ENCODE data around the gene CRIP1.

CRIP1 gene

DNA sequence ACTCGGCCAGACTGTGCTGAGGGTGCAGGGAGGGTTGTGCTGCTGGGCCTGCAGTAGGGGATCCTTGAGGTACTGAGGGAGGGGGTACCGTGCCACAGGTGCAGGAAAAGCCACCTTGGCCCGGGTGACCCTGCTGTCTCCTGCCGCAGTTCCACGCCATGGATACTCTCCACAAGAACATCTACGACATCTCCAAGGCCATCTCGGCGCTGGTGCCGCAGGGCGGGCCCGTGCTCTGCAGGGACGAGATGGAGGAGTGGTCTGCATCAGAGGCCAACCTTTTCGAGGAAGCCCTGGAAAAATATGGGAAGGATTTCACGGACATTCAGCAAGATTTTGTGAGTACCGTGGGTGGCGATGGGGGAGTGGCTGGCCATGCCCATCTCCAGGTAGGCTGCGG lies 26.1 kb upstream of the CRIP1 start:
- H3K79me2 ChIP-seq (ENCODE audit: insufficient read depth, low read length) = no peaks in the 10 kb centered on the region
- no peaks in the 10 kb centered on the region for H4K20me1 ChIP-seq (ENCODE audit: insufficient read depth, low read length)
- no peak overlapping the region for H3K4me2 ChIP-seq (ENCODE audit: low read length)
- no peaks in the 10 kb centered on the region for H3K27me3 ChIP-seq (ENCODE audit: insufficient read depth, low read length)
- no peak overlapping the region for H3K27ac ChIP-seq (ENCODE audit: low read depth, low read length, poor library complexity, severe bottlenecking)
- no peak overlapping the region for H3K4me3 ChIP-seq (ENCODE audit: low read depth, low read length, poor library complexity, severe bottlenecking)
- no peak overlapping the region for H3K9ac ChIP-seq (ENCODE audit: low read length)
- peaks cover 84% of the 10 kb centered on the region for H3K36me3 ChIP-seq (ENCODE audit: insufficient read depth, low read length)
- TF ChIP-seq, protein P1, sequence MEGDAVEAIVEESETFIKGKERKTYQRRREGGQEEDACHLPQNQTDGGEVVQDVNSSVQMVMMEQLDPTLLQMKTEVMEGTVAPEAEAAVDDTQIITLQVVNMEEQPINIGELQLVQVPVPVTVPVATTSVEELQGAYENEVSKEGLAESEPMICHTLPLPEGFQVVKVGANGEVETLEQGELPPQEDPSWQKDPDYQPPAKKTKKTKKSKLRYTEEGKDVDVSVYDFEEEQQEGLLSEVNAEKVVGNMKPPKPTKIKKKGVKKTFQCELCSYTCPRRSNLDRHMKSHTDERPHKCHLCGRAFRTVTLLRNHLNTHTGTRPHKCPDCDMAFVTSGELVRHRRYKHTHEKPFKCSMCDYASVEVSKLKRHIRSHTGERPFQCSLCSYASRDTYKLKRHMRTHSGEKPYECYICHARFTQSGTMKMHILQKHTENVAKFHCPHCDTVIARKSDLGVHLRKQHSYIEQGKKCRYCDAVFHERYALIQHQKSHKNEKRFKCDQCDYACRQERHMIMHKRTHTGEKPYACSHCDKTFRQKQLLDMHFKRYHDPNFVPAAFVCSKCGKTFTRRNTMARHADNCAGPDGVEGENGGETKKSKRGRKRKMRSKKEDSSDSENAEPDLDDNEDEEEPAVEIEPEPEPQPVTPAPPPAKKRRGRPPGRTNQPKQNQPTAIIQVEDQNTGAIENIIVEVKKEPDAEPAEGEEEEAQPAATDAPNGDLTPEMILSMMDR (IDR thresholded peaks at IDR 0.05; ENCODE audit: low read length) = no peak
- TF ChIP-seq EZH2 (IDR thresholded peaks at IDR 0.05; ENCODE audit: borderline replicate concordance, low read length) = no peak
- no peaks in the 10 kb centered on the region for H3F3A ChIP-seq (ENCODE audit: insufficient read depth, low read length)
- no peaks in the 10 kb centered on the region for H3K4me1 ChIP-seq (ENCODE audit: insufficient read depth, low read length, severe bottlenecking)
- H3K9me2 ChIP-seq (ENCODE audit: low read depth, low read length) = no peaks in the 10 kb centered on the region
- H3K9me3 ChIP-seq (ENCODE audit: low read length) = no peaks in the 10 kb centered on the region
- no peak overlapping the region for H2AFZ ChIP-seq (ENCODE audit: low read length)

DNA sequence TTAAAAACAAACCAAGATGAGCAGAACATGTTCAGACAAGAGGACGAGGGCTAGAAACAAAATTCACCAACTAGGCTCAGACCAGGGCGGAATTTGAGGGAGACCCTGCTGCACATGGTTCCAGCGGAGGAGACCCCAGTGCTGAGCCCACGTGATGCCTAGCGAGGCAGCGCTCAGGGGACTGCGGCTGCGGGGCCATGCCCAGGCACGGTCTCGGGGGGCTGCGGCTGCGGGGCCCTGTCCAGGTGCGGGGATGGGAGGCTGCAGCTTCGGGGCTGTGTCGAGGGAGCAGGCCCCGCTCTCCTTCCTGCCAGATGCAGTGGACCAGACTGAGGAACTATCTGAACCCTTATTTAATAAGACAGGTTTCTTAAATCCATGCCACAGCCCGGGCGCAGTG lies 24.8 kb upstream of the CRIP1 start:
- Histone ChIP-seq H3K4me2 (ENCODE audit: low read length) (no peak overlapping the region), H3F3A (ENCODE audit: insufficient read depth, low read length) (no peaks in the 10 kb centered on the region), H3K27me3 (ENCODE audit: insufficient read depth, low read length) (no peaks in the 10 kb centered on the region), H3K36me3 (ENCODE audit: insufficient read depth, low read length) (peaks cover 83% of the 10 kb centered on the region), H3K9me2 (ENCODE audit: low read depth, low read length) (no peaks in the 10 kb centered on the region), H3K4me3 (ENCODE audit: low read depth, low read length, poor library complexity, severe bottlenecking) (no peak overlapping the region), H3K79me2 (ENCODE audit: insufficient read depth, low read length) (no peaks in the 10 kb centered on the region), H3K9me3 (ENCODE audit: low read length) (no peaks in the 10 kb centered on the region), H3K9ac (ENCODE audit: low read length) (no peak overlapping the region), H4K20me1 (ENCODE audit: insufficient read depth, low read length) (no peaks in the 10 kb centered on the region), H2AFZ (ENCODE audit: low read length) (no peak overlapping the region), H3K4me1 (ENCODE audit: insufficient read depth, low read length, severe bottlenecking) (no peaks in the 10 kb centered on the region), H3K27ac (ENCODE audit: low read depth, low read length, poor library complexity, severe bottlenecking) (no peak overlapping the region)
- TF ChIP-seq, protein P1 (IDR thresholded peaks at IDR 0.05; ENCODE audit: low read length) = no peak
- no peak for TF ChIP-seq EZH2 (IDR thresholded peaks at IDR 0.05; ENCODE audit: borderline replicate concordance, low read length)

DNA sequence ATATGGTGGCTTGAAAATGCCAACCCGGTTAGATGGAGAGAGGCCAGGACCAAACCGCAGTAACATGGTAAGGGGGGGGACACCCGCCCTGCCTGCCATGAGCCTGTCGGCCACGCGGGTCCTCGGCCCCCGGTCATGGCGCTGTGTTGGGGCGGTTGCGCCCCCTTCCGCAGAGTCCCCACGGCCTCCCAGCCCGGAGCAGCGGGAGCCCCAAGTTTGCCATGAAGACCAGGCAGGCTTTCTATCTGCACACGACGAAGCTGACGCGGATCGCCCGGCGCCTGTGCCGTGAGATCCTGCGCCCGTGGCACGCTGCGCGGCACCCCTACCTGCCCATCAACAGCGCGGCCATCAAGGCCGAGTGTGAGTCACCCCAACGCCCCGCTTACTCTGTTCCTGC lies 22.2 kb upstream of the CRIP1 start:
- Histone ChIP-seq H3K4me3 (ENCODE audit: low read depth, low read length, poor library complexity, severe bottlenecking) (no peak overlapping the region), H3F3A (ENCODE audit: insufficient read depth, low read length) (no peaks in the 10 kb centered on the region), H3K4me1 (ENCODE audit: insufficient read depth, low read length, severe bottlenecking) (no peaks in the 10 kb centered on the region), H2AFZ (ENCODE audit: low read length) (no peak overlapping the region), H3K27me3 (ENCODE audit: insufficient read depth, low read length) (no peaks in the 10 kb centered on the region), H3K36me3 (ENCODE audit: insufficient read depth, low read length) (peaks cover 92% of the 10 kb centered on the region), H3K79me2 (ENCODE audit: insufficient read depth, low read length) (no peaks in the 10 kb centered on the region), H3K9me2 (ENCODE audit: low read depth, low read length) (no peaks in the 10 kb centered on the region), H4K20me1 (ENCODE audit: insufficient read depth, low read length) (no peaks in the 10 kb centered on the region), H3K9ac (ENCODE audit: low read length) (no peak overlapping the region), H3K9me3 (ENCODE audit: low read length) (no peaks in the 10 kb centered on the region), H3K4me2 (ENCODE audit: low read length) (no peak overlapping the region), H3K27ac (ENCODE audit: low read depth, low read length, poor library complexity, severe bottlenecking) (no peak overlapping the region)
- TF ChIP-seq, protein P1 (IDR thresholded peaks at IDR 0.05; ENCODE audit: low read length) = no peak
- no peak for TF ChIP-seq EZH2 (IDR thresholded peaks at IDR 0.05; ENCODE audit: borderline replicate concordance, low read length)
